KOPT-K1 (cell line): ENCODE results near the gene ADCK2.
"Not testable (repeated sequence)": the region's sequence is repeated elsewhere in the genome, so short reads cannot be mapped to it uniquely, and the experiment has no call there.

ENCODE experiments used
- H3K27ac ChIP-seq: fragments of 200-600 bp; sonication (generic); 2 replicates; pipeline ENCODE4 v1.5.1; 2016; ENCODE audit warnings: antibody characterized with exemption, mild to moderate bottlenecking, low read depth, low read length; ENCODE audit not compliant: poor library complexity, severe bottlenecking
- H3K36me3 ChIP-seq: fragments of 200-600 bp; sonication (generic); 2 replicates; pipeline ENCODE4 v1.5.1; 2017; ENCODE audit warnings: antibody characterized with exemption, mild to moderate bottlenecking, low read length, moderate library complexity; ENCODE audit not compliant: insufficient read depth
- H3K9me3 ChIP-seq: fragments of 200-600 bp; sonication (generic); 2 replicates; pipeline ENCODE4 v1.5.1; 2017; ENCODE audit warnings: antibody characterized with exemption, low read length, mild to moderate bottlenecking; ENCODE audit not compliant: insufficient read depth, poor library complexity, severe bottlenecking

ADCK2 gene

GRCh38 chr7:140675726-140676125 is 3.0 kb downstream of the ADCK2 start:
- H3K36me3 ChIP-seq = peaks cover 54% of the 10 kb centered on the region
- H3K27ac ChIP-seq = no peak overlapping the region

DNA sequence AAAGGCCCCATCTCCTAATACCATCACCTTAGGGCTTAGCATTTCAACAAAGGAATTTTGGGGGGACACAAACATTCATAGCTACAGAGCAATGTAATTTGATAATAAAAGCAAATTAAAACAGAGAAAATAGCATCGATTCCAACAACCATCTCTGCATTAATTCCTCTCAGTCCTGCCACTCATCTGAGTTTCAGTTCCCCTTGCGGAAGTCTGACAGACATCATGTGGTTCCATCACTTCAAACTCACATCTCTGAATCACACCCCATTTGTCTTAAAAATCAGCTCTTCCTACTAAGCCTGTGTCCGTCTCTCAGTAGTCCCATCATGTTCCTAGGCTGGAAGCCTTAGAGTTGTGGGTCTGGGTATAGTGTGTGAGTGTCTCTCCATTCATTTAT is 3.6 kb downstream of the ADCK2 start:
- H3K36me3 ChIP-seq = peaks cover 59% of the 10 kb centered on the region
- H3K9me3 ChIP-seq = no peaks in the 10 kb centered on the region
- no peak overlapping the region for H3K27ac ChIP-seq

More at GRCh38 chr7:140675726-140676125, 3.0 kb downstream of the ADCK2 start:
- no peaks in the 10 kb centered on the region for H3K9me3 ChIP-seq

DNA sequence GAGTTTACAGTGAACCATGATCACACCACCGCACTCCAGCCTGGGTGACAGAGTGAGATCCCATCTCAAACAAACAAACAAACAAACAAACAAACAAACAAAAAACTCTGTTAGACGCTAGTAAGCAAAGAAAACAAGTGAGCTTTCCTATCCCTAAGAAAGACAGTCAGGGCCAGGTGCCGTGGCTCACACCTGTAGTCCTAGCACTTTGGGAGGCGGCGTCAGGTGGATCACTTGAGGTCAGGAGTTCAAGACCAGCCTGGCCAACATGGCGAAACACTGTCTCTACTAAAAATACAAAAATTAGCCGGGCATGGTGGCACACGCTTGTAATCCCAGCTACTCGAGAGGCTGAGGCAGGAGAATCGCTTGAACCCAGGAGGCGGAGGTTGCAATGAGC is 4.2 kb downstream of the ADCK2 start:
- H3K9me3 ChIP-seq, H3K27ac ChIP-seq: not testable (repeated sequence)
- peaks cover 66% of the 10 kb centered on the region for H3K36me3 ChIP-seq

GRCh38 chr7:140677496-140677895 is 4.8 kb downstream of the ADCK2 start:
- Histone ChIP-seq H3K9me3 (no peaks in the 10 kb centered on the region), H3K36me3 (peaks cover 71% of the 10 kb centered on the region), H3K27ac (no peak overlapping the region)

DNA sequence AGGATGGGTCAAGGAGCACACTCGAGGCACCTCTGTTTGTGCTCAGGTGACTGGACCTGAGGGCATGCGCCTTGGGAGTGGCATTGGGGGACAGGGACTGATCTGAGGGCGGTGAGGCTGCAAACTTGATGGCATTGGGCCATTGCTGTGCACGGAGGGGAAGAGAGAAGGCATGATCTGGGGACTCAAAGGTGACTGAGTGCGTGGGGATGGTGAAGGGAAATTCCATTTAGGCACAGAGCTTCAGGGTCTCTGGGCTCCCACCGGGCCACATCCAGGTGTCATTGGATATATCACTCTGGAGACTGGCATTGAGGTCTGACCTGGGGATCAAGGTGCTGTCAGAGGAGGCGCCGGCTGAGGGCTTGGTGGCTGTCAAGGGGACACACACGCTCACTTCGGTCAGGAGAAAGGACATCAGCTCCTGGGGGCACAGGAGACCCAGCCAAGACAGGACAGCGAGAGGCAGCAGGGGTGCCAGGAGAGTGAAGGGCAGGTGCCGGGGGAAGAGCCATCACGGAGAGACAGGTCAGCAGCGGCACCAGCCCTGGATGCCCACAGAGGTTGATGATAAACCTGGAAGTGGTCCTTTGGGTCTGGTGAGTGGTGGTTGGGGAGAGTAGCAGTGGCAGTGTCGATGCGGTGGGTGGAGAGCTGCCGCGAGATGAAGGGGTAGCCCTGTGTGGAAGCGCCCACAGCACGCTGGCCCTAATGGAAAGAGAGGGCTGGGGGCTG is 5.5 kb downstream of the ADCK2 start:
- Histone ChIP-seq H3K27ac (no peak overlapping the region), H3K9me3 (no peaks in the 10 kb centered on the region), H3K36me3 (peaks cover 79% of the 10 kb centered on the region)

- Histone ChIP-seq H3K27ac (no peak overlapping the region), H3K9me3 (no peaks in the 10 kb centered on the region), H3K36me3 (peaks cover 84% of the 10 kb centered on the region)
Observed at GRCh38 chr7:140678816-140679130, 6.0 kb downstream of the ADCK2 start.

GRCh38 chr7:140679186-140679585 is 6.4 kb downstream of the ADCK2 start:
- no peak overlapping the region for H3K27ac ChIP-seq
- H3K9me3 ChIP-seq = no peaks in the 10 kb centered on the region
- peaks cover 88% of the 10 kb centered on the region for H3K36me3 ChIP-seq

GRCh38 chr7:140680886-140681285 is 8.1 kb downstream of the ADCK2 start:
- H3K27ac ChIP-seq = no peak overlapping the region
- H3K9me3 ChIP-seq = no peaks in the 10 kb centered on the region
- H3K36me3 ChIP-seq = peaks cover 98% of the 10 kb centered on the region

DNA sequence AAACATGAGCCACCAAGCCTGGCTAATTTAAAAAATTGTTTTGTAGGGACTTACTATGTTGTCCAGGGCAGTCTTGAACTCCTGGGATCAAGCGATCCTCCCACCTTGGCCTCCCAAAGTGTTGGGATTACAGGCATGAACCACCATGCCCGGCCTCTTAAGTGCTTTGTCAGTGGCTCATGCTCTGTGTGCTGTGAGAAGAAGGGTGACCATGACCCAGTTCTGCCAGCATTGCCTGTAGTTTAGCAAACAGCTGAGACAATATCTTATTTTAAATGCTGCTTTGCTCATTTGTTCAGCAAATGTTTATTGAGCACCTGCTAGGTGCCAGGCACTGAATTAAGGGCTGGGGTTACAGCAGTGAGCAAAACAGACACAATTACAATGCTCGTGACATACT is 9.0 kb downstream of the ADCK2 start:
- peaks cover 96% of the 10 kb centered on the region for H3K36me3 ChIP-seq
- no peak overlapping the region for H3K27ac ChIP-seq
- H3K9me3 ChIP-seq = no peaks in the 10 kb centered on the region

DNA sequence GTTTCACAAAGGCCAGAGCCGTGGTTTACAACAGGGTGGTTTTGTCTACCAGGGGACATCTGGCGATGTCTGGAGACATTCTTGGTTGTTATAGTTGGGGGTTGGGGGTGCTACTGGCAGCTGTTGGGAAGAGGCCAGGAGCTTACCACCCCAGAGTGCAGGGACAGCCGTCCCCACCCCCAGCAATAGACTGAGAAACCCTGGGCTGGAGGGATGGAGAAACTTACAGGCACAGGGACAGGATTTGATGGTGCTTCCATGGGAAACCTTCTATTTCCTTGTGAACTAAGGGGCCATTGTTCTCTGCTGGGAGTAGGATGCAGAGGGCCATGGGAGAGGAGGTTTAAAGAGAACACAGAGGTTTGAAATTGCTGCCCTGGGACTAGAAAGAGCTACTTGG is 10.9 kb downstream of the ADCK2 start:
- Histone ChIP-seq H3K9me3 (no peaks in the 10 kb centered on the region), H3K36me3 (peaks cover 97% of the 10 kb centered on the region)

GRCh38 chr7:140684066-140684950 is 11.6 kb downstream of the ADCK2 start:
- Histone ChIP-seq H3K9me3 (no peaks in the 10 kb centered on the region), H3K27ac (no peak overlapping the region), H3K36me3 (peaks cover 94% of the 10 kb centered on the region)

More for the DNA sequence above, 10.9 kb downstream of the ADCK2 start:
- H3K27ac ChIP-seq = no peak overlapping the region

DNA sequence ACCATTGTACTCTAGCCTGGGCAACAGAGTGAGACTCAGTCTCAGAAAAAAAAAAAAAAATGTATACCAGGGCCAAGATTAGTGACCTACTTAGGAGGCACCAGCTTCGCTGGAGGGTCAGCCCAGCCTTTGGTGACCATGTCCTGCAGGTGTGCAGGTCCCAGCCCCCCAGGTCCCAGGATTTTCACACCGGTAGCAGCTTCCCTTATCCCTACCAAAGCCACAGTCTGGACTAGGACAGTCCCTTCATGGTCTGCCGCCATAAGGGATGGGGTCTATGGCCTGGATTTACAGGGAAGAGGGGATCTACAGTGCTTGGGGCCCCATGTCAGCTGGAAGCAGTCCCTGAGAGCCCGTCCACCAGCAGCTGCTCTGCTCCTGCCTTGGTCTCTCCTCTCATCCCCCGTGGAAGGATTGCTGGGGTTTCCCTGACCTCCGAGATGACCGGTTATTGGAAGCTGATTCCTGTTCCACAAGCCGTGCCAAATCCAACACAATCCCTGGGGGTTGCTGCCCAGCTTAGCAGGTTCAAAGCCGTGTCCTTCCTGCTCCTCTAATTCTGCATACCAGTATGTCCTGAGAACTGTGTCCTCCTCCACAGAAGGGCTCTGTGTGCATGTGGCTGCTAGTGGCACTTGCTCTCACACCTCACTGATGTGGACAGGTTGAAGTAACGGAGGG is 12.8 kb downstream of the ADCK2 start:
- Histone ChIP-seq H3K9me3 (no peaks in the 10 kb centered on the region), H3K27ac (no peak overlapping the region), H3K36me3 (peaks cover 94% of the 10 kb centered on the region)

- Histone ChIP-seq H3K27ac (no peak overlapping the region), H3K9me3 (no peaks in the 10 kb centered on the region), H3K36me3 (peaks cover 94% of the 10 kb centered on the region)
Observed at GRCh38 chr7:140686921-140687320, 14.2 kb downstream of the ADCK2 start.

DNA sequence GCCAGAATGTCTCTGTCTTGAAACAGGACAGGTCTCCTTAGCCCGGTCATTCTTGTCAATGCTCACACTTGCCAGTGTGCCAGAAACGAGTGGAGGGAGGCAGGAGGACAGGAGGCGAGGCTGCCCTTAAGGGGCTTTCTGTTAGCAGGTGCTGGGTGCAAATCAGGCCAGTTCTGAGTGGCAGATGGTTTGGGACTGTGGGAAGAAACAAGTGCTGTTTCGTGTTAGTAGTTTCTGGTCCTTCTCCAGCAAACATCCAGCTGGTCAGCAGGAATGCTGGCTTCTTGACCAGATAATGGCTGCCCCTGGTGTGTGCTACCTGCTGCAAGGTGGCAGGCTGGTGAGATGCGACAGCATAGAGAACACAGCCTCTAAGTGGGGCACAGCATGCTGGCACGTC is 15.6 kb downstream of the ADCK2 start:
- H3K27ac ChIP-seq = no peak overlapping the region
- peaks cover 92% of the 10 kb centered on the region for H3K36me3 ChIP-seq
- no peaks in the 10 kb centered on the region for H3K9me3 ChIP-seq
